Neuronal stem cell (in vitro differentiated cells): Measurements from ENCODE around the gene ULBP3.
A peak's percentile ranks its signal among the peaks of the same experiment; 100 is the strongest.

ENCODE experiments used
- DNase-seq: peaks from one replicate; pipeline ENCODE4 v3.0.0-alpha.2; 2013; ENCODE audit warnings: low spot score
- H2AFZ ChIP-seq: one replicate; pipeline ENCODE4 v1.6.1; 2013; ENCODE audit warnings: mild to moderate bottlenecking, low read length, inconsistent platforms
- H2AK5ac ChIP-seq: 2 replicates; pipeline ENCODE4 v1.6.1; 2013; ENCODE audit warnings: low read depth, mild to moderate bottlenecking, inconsistent platforms, low read length, moderate library complexity, mixed read lengths
- H2BK120ac ChIP-seq: 2 replicates; pipeline ENCODE4 v1.6.1; 2013; ENCODE audit warnings: low read depth, mild to moderate bottlenecking, inconsistent platforms, low read length, moderate library complexity, mixed read lengths
- H2BK12ac ChIP-seq: one replicate; pipeline ENCODE4 v1.6.1; 2013; ENCODE audit warnings: low read length, inconsistent platforms
- H2BK15ac ChIP-seq: 2 replicates; pipeline ENCODE4 v1.6.1; 2013; ENCODE audit warnings: mild to moderate bottlenecking, low read length, inconsistent platforms, mixed read lengths
- H2BK5ac ChIP-seq: one replicate; pipeline ENCODE4 v1.6.1; 2013; ENCODE audit warnings: inconsistent platforms, mild to moderate bottlenecking, low read length, moderate library complexity
- H3K14ac ChIP-seq: one replicate; pipeline ENCODE4 v1.6.1; 2013; ENCODE audit warnings: low read length, inconsistent platforms
- H3K18ac ChIP-seq: 2 replicates; pipeline ENCODE4 v1.6.1; 2013; ENCODE audit warnings: low read length, inconsistent platforms
- H3K23ac ChIP-seq: 2 replicates; pipeline ENCODE4 v1.6.1; 2013; ENCODE audit warnings: low read depth, mild to moderate bottlenecking, mixed read lengths, low read length, inconsistent platforms; ENCODE audit not compliant: poor library complexity
- H3K27ac ChIP-seq: replicated peaks from 3 replicates; pipeline ENCODE4 v1.5.1; 2013; ENCODE audit warnings: low read length, inconsistent platforms
- H3K27me3 ChIP-seq, 3 experiments: 2 replicates each; pipeline ENCODE4 v1.6.1; 2013; ENCODE audit warnings: low read length in 3 of 3, mild to moderate bottlenecking in 2 of 3, inconsistent platforms in 1 of 3, low read depth in 1 of 3, mixed read lengths in 1 of 3, moderate library complexity in 1 of 3; ENCODE audit not compliant: control insufficient read depth in 3 of 3, insufficient read depth in 3 of 3
- H3K36me3 ChIP-seq, 2 donors: replicated peaks in 1 of 2; 2 replicates each; pipeline ENCODE4 v1.6.1; 2013; ENCODE audit warnings: low read length in 2 of 2; ENCODE audit not compliant: control insufficient read depth in 2 of 2, insufficient read depth in 2 of 2
- H3K4ac ChIP-seq: 2 replicates; pipeline ENCODE4 v1.6.1; 2013; ENCODE audit warnings: inconsistent platforms, mild to moderate bottlenecking, low read length, moderate library complexity
- H3K4me1 ChIP-seq, 2 donors: 1 replicate in 1 of 2; 2 replicates in 1 of 2; pipeline ENCODE4 v1.6.1; 2013; ENCODE audit warnings: low read length in 2 of 2, low read depth in 1 of 2; ENCODE audit not compliant: control insufficient read depth in 2 of 2, insufficient read depth in 1 of 2
- H3K4me2 ChIP-seq: one replicate; pipeline ENCODE4 v1.6.1; 2013; ENCODE audit warnings: mild to moderate bottlenecking, low read length, inconsistent platforms; ENCODE audit not compliant: insufficient read depth, poor library complexity, severe bottlenecking
- H3K4me3 ChIP-seq, 2 donors: 2 replicates each; pipeline ENCODE4 v1.5.1; 2013; ENCODE audit warnings: low read length in 2 of 2, mild to moderate bottlenecking in 2 of 2, inconsistent platforms in 1 of 2, moderate library complexity in 1 of 2
- H3K79me1 ChIP-seq: one replicate; pipeline ENCODE4 v1.6.1; 2013; ENCODE audit warnings: low read depth, mild to moderate bottlenecking, inconsistent platforms, low read length, moderate library complexity
- H3K9ac ChIP-seq: one replicate; pipeline ENCODE4 v1.6.1; 2013; ENCODE audit warnings: mild to moderate bottlenecking, low read depth, low read length, inconsistent platforms; ENCODE audit not compliant: poor library complexity
- H3K9me3 ChIP-seq, 2 donors: replicated peaks in 1 of 2; 2 replicates each; pipeline versions ENCODE3 to v1.6.1; 2013; ENCODE audit warnings: low read length in 2 of 2, mild to moderate bottlenecking in 2 of 2, inconsistent platforms in 1 of 2, low read depth in 1 of 2, mixed read lengths in 1 of 2, moderate library complexity in 1 of 2; ENCODE audit not compliant: control insufficient read depth in 2 of 2, insufficient read depth in 1 of 2
- H4K8ac ChIP-seq: one replicate; pipeline ENCODE4 v1.6.1; 2013; ENCODE audit warnings: low read depth, mild to moderate bottlenecking, inconsistent platforms, low read length, moderate library complexity
- H4K91ac ChIP-seq: one replicate; pipeline ENCODE4 v1.6.1; 2013; ENCODE audit warnings: low read length, low read depth, mild to moderate bottlenecking, inconsistent platforms; ENCODE audit not compliant: poor library complexity
- WGBS, 2 donors: extraction: QIAGEN DNeasy Blood & Tissue Kit; methylation state at CpG; one replicate each; pipeline ENCODE4 v1.1.7; 2013; ENCODE audit warnings: missing lambda C conversion rate in 2 of 2, mixed read lengths in 1 of 2; ENCODE audit not compliant: insufficient read length in 2 of 2, insufficient replicate concordance in 1 of 2; ENCODE audit errors: extremely low coverage in 2 of 2; 5-methylcytosine and 5-hydroxymethylcytosine counted together

ULBP3 gene

GRCh38 chr6:150099953-150100352, 31.0 kb upstream of the ULBP3 start:
- Histone ChIP-seq H4K8ac (no peak overlapping the region), H2BK15ac (no peak overlapping the region), H3K4me2 (no peak overlapping the region)

GRCh38 chr6:150099546-150099945, 30.6 kb upstream of the ULBP3 start:
- Histone ChIP-seq H4K91ac (no peak overlapping the region), H3K9ac (no peak overlapping the region), H2BK12ac (no peak overlapping the region), H3K27ac (no peak overlapping the region), H3K23ac (no peak overlapping the region), H2BK120ac (no peak overlapping the region), H3K27me3 (no peaks in the 10 kb centered on the region), H2AFZ (peak overlapping the region; percentile 62), H3K36me3 (no peaks in the 10 kb centered on the region), H3K18ac (no peak overlapping the region), H3K79me1 (no peaks in the 10 kb centered on the region), H3K9me3 (peaks cover 0 to 2% of the 10 kb centered on the region in 2 donors), H3K14ac (peak overlapping the region; percentile 83), H2AK5ac (no peak overlapping the region), H2BK5ac (no peak overlapping the region), H3K4me1 (peaks cover 0 to 3% of the 10 kb centered on the region in 2 donors), H3K4me2 (no peak overlapping the region), H3K4ac (no peak overlapping the region), H2BK15ac (no peak overlapping the region), H3K4me3 (peak overlapping the region in 1 of 2 donors; percentile 36), H4K8ac (no peak overlapping the region)
- no CpG with 5 or more reads among the region's 8 CpGs for WGBS, 2 donors
- DNase-seq: no peak

More at GRCh38 chr6:150099953-150100352, 31.0 kb upstream of the ULBP3 start:
- no peak overlapping the region for H3K23ac ChIP-seq
- no peak overlapping the region for H2AFZ ChIP-seq
- H4K91ac ChIP-seq: no peak overlapping the region
- no peak overlapping the region for H2BK120ac ChIP-seq
- no peaks in the 10 kb centered on the region for H3K27me3 ChIP-seq
- H3K9ac ChIP-seq: no peak overlapping the region
- H2BK5ac ChIP-seq: no peak overlapping the region
- no peaks in the 10 kb centered on the region for H3K36me3 ChIP-seq
- H3K4me1 ChIP-seq: peaks cover 0 to 3% of the 10 kb centered on the region in 2 donors
- H2AK5ac ChIP-seq: no peak overlapping the region
- DNase-seq: no peak
- H3K4me3 ChIP-seq: no peak overlapping the region
- no peaks in the 10 kb centered on the region for H3K9me3 ChIP-seq
- H3K4ac ChIP-seq: no peak overlapping the region
- H3K14ac ChIP-seq: no peak overlapping the region
- no CpG with 5 or more reads among the region's 11 CpGs for WGBS, 2 donors
- no peak overlapping the region for H3K18ac ChIP-seq
- H3K27ac ChIP-seq: no peak overlapping the region
- H2BK12ac ChIP-seq: no peak overlapping the region
- no peaks in the 10 kb centered on the region for H3K79me1 ChIP-seq

- no peak overlapping the region for H2BK120ac ChIP-seq
- H2AFZ ChIP-seq: peak overlapping the region; percentile 52
- no peaks in the 10 kb centered on the region for H3K79me1 ChIP-seq
- no peak overlapping the region for H3K4me3 ChIP-seq
- H3K14ac ChIP-seq: no peak overlapping the region
- no peak overlapping the region for H3K23ac ChIP-seq
- no peak overlapping the region for H4K8ac ChIP-seq
- no peaks in the 10 kb centered on the region for H3K36me3 ChIP-seq
- H3K27ac ChIP-seq: no peak overlapping the region
- peak overlapping the region; percentile 40 for H2AK5ac ChIP-seq
- no CpG with 5 or more reads among the region's 10 CpGs for WGBS, 2 donors
- H3K4me2 ChIP-seq: no peak overlapping the region
- H2BK12ac ChIP-seq: no peak overlapping the region
- no peak overlapping the region for H3K4ac ChIP-seq
- H3K9me3 ChIP-seq: peaks cover 0 to 2% of the 10 kb centered on the region in 2 donors
- H4K91ac ChIP-seq: no peak overlapping the region
- peaks cover 0 to 12% of the 10 kb centered on the region in 2 donors for H3K4me1 ChIP-seq
- H3K18ac ChIP-seq: no peak overlapping the region
- DNase-seq: no peak
- H3K27me3 ChIP-seq: no peaks in the 10 kb centered on the region
- H2BK15ac ChIP-seq: no peak overlapping the region
- H2BK5ac ChIP-seq: no peak overlapping the region
- H3K9ac ChIP-seq: no peak overlapping the region
Observed at GRCh38 chr6:150098155-150098554, 29.2 kb upstream of the ULBP3 start.

GRCh38 chr6:150093397-150093796, 24.5 kb upstream of the ULBP3 start:
- Histone ChIP-seq H2BK12ac (no peak overlapping the region), H3K23ac (no peak overlapping the region), H2AK5ac (no peak overlapping the region), H4K91ac (no peak overlapping the region), H3K9ac (no peak overlapping the region), H2BK120ac (no peak overlapping the region), H4K8ac (no peak overlapping the region), H2BK15ac (no peak overlapping the region), H3K9me3 (peaks cover 0 to 2% of the 10 kb centered on the region in 2 donors), H3K4me2 (no peak overlapping the region), H3K14ac (no peak overlapping the region), H3K18ac (no peak overlapping the region), H3K27me3 (no peaks in the 10 kb centered on the region), H3K4me1 (peaks cover 2 to 19% of the 10 kb centered on the region in 2 donors), H3K79me1 (no peaks in the 10 kb centered on the region), H3K36me3 (no peaks in the 10 kb centered on the region), H3K4me3 (no peak overlapping the region), H3K27ac (no peak overlapping the region), H2BK5ac (no peak overlapping the region), H2AFZ (peak overlapping the region; percentile 72), H3K4ac (no peak overlapping the region)
- DNase-seq: no peak
- no CpG with 5 or more reads among the region's 6 CpGs for WGBS, 2 donors
